ENCODE measurements around the gene SGMS1. TPM values are rescaled to one million over a fixed set of nuclear protein-coding genes. Genes with fewer than 3 reads are reported as not detected.
"Not testable (repeated sequence)": the region's sequence is repeated elsewhere in the genome, so short reads cannot be mapped to it uniquely, and the experiment has no call there.

SGMS1 gene
- polyA plus RNA-seq, 3 donors = 53.2 to 57.3 (median 54.7) TPM

- DNase-seq (ENCODE audit: low read depth in 3 of 3, low spot score in 2 of 3) = no peak
These were observed 146.2 kb downstream of the SGMS1 start for GRCh38 chr10:50477287-50478203.

GRCh38 chr10:50473756-50474155 is 150.0 kb downstream of the SGMS1 start:
- DNase-seq (ENCODE audit: low read depth in 3 of 3, low spot score in 2 of 3) = no peak

- DNase-seq (ENCODE audit: low read depth in 3 of 3, low spot score in 2 of 3) = no peak
These were observed 150.8 kb downstream of the SGMS1 start for GRCh38 chr10:50472914-50473313.

GRCh38 chr10:50471583-50471975 is 152.2 kb downstream of the SGMS1 start:
- no peak for DNase-seq (ENCODE audit: low read depth in 3 of 3, low spot score in 2 of 3)

GRCh38 chr10:50470798-50471582 is 152.8 kb downstream of the SGMS1 start:
- DNase-seq (ENCODE audit: low read depth in 3 of 3, low spot score in 2 of 3) = peak; percentile 54 to 68 (median 65)

GRCh38 chr10:50470345-50470744 is 153.4 kb downstream of the SGMS1 start:
- DNase-seq (ENCODE audit: low read depth in 3 of 3, low spot score in 2 of 3) = no peak

- DNase-seq (ENCODE audit: low read depth in 3 of 3, low spot score in 2 of 3) = no peak
These were observed 154.0 kb downstream of the SGMS1 start for GRCh38 chr10:50469778-50470193.

- DNase-seq (ENCODE audit: low read depth in 3 of 3, low spot score in 2 of 3) = no peak
These were observed 154.5 kb downstream of the SGMS1 start for GRCh38 chr10:50469288-50469687.

- DNase-seq (ENCODE audit: low read depth in 3 of 3, low spot score in 2 of 3) = no peak
These were observed 156.5 kb downstream of the SGMS1 start for GRCh38 chr10:50467209-50467608.

- DNase-seq (ENCODE audit: low read depth in 3 of 3, low spot score in 2 of 3) = no peak
These were observed 159.7 kb downstream of the SGMS1 start for GRCh38 chr10:50464004-50464409.

- DNase-seq (ENCODE audit: low read depth in 3 of 3, low spot score in 2 of 3) = no peak
These were observed 161.9 kb downstream of the SGMS1 start for GRCh38 chr10:50461834-50462233.

GRCh38 chr10:50461123-50461522 is 162.6 kb downstream of the SGMS1 start:
- DNase-seq (ENCODE audit: low read depth in 3 of 3, low spot score in 2 of 3) = no peak

- DNase-seq (ENCODE audit: low read depth in 3 of 3, low spot score in 2 of 3) = no peak
These were observed 167.0 kb downstream of the SGMS1 start for GRCh38 chr10:50456719-50457118.

- DNase-seq (ENCODE audit: low read depth in 3 of 3, low spot score in 2 of 3) = no peak
These were observed 169.8 kb downstream of the SGMS1 start for GRCh38 chr10:50453940-50454339.

GRCh38 chr10:50452603-50453002 is 171.2 kb downstream of the SGMS1 start:
- no peak for DNase-seq (ENCODE audit: low read depth in 3 of 3, low spot score in 2 of 3)

- no peak for DNase-seq (ENCODE audit: low read depth in 3 of 3, low spot score in 2 of 3)
These were observed 176.1 kb downstream of the SGMS1 start for GRCh38 chr10:50447691-50448090.

- not testable (repeated sequence) for DNase-seq (ENCODE audit: low read depth in 3 of 3, low spot score in 2 of 3)
These were observed 178.0 kb downstream of the SGMS1 start for GRCh38 chr10:50445777-50446176.

- no peak for DNase-seq (ENCODE audit: low read depth in 3 of 3, low spot score in 2 of 3)
These were observed 183.3 kb downstream of the SGMS1 start for GRCh38 chr10:50440489-50440888.

- DNase-seq (ENCODE audit: low read depth in 3 of 3, low spot score in 2 of 3) = no peak
These were observed 183.9 kb downstream of the SGMS1 start for GRCh38 chr10:50439806-50440205.

GRCh38 chr10:50439187-50439586 is 184.6 kb downstream of the SGMS1 start:
- no peak for DNase-seq (ENCODE audit: low read depth in 3 of 3, low spot score in 2 of 3)

- no peak for DNase-seq (ENCODE audit: low read depth in 3 of 3, low spot score in 2 of 3)
These were observed 185.5 kb downstream of the SGMS1 start for GRCh38 chr10:50438049-50438936.

All from right renal cortex interstitium (tissue), 3 donors.